Measurements from ENCODE around the gene HTRA3.

Gene HTRA3

DNA sequence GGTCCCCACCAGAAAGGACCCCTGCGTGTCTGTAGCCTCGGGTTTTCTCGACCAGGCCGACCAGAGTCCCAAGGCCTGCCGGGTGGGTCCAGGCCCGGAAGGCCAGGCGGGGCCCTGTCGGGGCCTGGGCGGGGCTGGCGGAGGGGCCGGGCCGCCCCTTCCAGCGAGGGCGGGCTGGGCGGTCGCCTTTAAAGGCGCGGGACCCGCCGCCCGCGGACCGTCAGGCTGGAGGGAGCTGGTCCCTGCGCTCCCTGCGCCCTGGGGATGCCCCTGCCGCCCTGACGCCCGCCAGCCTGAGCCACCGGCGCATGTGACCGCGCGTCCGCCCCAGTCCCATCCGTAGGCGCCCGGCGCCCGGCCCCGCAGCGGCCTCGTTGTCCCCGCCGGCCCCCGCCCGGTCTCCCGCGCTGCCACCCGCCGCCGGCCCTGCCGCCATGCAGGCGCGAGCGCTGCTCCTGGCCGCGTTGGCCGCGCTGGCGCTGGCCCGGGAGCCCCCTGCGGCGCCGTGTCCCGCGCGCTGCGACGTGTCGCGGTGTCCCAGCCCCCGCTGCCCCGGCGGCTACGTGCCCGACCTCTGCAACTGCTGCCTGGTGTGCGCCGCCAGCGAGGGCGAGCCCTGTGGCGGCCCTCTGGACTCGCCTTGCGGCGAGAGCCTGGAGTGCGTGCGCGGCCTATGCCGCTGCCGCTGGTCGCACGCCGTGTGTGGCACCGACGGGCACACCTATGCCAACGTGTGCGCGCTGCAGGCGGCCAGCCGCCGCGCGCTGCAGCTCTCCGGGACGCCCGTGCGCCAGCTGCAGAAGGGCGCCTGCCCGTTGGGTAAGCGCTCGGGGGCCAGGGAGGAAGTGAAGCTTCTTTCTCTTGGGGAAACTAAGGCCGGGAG is at the start of gene HTRA3:
Gene HTRA3, plus strand, starts transcription at position 220 of the 883 bp plus-strand sequence. Its CDS starts 215 bp downstream, at position 435.
- DNase-seq: peak; percentile 78

DNA sequence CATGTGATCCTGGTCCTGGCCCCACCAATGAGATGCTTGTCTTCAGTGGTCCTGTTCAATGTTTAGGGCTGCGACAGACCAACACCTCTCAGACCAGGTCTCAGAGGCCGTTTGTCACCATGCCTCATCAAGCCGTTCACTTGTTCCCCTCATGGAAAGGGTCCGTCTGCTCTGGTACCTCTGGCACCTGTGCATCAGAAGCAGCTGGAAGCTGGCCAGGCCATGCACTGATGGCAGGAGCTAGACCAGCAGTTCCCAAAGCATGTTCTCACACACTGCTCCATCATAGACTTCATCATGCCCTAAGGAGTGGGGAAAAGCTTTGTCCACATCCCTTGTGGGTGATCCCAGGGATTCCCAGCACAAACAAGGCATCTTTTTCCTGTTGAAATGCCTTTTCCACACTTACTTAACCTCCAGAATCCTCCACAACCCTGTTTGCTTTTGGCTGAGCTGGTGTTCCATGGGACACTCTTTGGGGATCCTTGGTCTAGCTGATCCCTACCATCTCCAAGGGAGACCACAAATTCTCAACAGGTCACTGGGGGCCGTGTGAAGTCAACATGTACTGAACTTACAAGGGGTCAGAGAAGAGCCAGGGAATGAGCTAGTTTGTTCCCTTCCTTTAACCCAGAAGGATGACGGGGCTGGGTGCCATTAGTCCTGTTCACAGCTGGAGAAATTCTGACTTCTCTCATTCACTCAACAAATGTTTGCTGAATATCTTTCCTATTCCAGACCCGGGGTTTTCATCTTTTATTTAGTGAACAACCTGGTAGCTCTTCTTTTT is 48.7 kb upstream of the HTRA3 start:
- DNase-seq: no peak

DNA sequence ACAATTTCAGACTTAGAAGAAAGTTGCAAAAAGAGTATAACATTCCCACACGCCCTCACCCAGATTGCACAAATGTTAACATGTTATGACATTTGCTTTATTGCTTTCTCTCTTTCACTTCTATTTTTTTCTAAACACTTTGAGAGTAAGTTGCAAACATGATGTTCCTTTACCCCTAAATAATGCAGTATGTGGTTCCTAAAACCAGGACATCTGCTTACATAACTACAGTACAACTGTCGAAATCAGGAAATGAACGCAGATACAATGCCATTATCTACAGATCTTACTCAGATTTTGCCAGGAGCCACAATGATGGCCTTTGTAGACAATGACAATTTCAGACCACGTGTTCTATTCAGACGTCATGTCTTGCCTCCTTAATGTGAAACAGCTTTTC is 48.1 kb upstream of the HTRA3 start:
- no peak for DNase-seq

DNA sequence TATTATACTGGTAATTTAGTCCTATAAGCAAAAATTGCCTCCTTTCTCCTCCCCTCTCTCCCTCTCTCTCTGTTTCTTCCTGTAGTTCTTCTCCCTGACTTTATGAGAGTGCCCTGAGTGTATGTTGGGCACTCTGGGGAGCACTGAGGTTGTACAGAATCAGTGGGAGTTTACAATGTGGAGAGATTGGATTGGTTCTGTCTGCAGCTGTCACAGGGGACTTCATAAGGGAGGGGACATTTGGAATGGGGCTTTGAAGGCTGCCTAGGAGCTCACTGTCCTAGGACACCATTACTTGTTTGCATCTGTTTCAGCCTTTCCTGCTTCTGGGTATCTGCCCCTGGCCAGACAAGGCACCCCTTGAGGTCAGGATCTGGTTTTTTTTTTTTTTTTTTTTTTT is 47.6 kb upstream of the HTRA3 start:
- no peak for DNase-seq

DNA sequence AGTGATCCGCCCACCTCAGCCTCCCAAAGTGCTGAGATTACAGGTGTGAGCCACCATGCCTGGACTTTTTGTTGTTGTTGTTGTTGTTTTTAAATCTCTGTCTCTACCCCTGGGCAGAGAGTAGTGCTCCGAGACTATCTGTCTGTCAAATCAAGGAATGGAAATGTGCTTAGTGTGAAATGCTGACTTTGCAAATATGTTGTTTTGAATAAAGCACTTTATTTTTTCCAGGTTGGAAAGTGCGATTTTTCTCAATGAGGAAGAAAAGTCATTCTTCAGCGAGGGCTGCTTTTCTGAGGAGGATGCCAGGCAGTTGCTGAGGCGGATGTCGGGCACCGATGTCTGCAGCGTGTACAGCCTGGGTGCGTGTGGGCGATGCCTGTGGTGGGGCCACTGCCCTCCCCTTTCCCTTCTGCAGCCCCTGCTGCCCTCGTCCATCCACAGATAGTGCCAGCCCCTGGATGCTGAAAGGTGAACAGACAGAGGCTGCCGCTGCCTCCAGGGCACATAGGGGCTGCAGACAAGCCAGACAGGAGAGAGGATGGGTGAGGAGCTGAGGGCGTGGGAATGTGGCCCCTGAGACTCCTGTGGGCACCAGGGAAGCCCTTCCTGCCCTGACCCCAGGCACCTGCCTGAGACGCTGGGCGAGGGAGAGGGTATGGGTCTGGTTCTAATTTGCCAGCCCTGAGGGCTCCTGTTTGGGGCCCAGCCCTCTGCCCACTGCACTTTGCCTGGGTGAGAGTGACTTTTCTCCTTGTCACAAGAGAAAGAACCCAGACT is 46.8 kb upstream of the HTRA3 start:
- DNase-seq: no peak

DNA sequence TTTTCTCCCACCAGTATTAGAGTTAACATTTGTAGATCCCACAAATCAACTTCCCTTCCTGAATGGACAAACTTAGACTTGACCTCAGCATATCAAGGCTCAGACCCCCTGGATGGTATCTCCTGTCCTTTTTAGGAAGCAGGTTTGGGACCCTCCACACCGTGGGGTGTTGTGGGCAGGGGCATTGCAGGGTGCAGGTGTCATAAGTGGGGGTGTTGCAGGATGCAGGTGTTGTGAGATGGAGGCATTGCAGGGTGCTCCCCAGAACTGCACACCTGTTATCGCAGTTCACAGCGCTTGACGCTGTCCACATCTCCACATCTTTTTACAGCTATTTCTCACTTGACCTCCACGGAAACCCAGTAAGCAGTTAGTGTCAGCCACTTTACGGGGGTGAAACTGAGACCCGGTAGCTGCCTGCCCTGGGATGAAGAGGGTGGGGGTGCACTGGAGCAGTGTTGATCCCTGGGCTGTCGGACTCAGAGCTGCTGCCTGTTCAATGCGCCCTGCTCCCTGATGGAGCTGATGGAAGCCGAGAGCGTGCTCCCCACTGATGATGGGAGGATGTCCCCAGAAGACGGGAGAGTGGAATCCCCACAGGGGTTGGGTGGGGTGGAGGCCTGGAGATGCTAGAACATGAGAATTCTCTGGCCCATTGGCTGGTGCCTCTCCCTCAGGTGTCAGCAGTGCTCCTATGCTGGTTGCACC is 45.1 kb upstream of the HTRA3 start:
- DNase-seq: no peak

DNA sequence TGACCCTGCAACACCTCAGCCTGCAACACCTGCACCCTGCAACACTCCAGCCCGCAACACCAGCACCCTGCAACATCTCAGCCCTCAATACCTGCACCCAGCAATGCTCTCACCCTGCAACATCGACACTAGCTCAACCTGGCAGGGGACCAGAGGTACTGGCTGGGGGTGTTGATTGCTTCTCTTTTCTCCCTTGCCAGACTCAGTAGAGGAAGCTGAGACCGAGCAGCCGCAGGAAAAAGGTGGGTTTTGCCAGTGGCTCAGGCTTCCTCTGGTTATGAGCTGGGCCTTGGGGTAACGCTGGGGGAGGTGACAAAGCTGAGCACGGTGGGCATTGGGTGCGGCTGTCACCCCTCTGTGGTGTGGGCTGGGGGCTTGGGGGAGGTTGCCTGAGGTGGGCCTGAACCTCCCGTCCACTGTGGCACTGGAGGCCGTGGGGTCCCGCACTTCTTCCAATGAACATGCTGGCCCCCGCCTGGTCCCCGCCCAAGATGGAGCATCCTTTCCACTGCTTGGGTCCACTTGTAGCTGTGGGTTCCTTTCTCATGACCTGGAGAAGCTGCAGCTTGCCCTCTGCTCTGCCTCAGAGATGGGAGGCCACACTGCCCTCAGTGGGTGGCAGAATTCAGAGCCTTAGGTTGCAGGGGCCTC is 44.5 kb upstream of the HTRA3 start:
- DNase-seq: peak; percentile 76

DNA sequence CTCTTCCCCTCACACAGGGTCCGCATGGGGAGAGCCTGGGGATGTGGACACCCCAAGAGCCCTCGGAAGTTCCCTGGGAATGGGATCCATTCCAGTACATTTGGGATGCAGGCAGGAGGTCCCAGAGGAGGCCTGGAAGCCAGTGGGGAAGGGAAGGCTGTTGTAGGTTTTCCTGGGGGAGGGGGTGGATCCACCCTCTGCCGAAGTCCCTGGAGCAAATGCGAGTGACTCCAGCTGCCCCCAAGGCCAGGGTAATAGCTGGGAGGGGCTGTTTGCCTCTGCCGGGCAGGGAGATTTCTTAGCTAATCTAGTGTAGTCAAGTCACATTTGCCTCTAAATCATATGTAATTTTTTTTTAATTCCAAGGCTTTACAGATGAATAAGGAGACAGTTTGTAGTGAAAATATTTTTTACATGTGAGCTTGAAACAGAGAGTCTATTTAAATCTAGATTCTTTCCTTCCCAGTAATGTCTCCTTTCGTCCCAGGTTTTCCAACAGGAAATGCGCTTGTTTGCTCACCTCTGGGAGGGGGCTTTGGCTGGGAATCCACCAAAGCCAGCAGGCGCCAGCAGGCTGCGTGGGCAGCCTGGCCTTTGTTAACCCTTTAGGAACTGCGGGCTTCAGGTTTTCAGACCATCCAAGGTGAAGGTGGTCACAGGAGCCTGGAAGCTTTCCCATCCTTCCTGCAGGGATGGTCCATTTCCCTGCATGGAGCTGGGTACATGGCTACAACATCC is 43.7 kb upstream of the HTRA3 start:
- DNase-seq: no peak

DNA sequence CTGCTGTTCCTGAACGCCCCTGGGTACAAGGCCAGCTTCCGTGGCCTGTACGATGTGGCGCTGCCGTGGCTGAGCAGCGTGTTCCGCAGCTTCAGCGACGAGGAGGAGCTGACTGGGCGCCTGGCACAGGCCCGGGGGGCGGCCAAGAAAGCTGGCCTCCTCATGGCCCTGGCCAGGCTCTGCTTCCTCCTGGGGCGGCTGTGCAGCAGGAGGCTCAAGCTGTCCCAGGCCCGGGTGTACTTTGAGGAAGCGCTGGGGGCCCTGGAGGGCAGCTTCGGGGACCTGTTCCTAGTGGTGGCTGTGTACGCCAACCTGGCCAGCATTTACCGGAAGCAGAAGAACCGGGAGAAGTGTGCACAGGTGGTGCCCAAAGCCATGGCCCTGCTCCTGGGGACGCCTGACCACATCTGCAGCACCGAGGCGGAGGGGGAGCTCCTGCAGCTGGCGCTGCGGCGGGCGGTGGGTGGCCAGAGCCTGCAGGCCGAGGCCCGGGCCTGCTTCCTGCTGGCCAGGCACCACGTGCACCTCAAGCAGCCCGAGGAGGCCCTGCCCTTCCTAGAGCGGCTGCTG is 42.3 kb upstream of the HTRA3 start:
- DNase-seq: no peak

DNA sequence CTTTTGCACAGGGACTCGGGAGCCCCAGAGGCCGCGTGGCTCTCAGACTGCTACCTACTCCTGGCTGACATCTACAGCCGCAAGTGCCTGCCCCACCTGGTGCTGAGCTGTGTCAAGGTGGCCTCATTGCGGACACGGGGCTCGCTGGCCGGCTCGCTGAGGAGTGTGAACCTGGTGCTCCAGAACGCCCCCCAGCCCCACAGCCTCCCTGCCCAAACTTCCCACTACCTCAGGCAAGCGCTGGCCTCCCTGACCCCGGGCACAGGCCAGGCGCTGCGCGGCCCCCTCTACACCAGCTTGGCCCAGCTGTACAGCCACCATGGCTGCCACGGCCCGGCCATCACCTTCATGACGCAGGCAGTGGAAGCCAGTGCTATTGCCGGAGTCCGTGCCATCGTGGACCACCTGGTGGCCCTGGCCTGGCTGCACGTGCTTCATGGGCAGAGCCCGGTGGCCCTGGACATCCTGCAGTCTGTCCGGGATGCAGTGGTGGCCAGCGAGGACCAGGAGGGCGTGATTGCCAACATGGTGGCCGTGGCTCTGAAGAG is 41.7 kb upstream of the HTRA3 start:
- DNase-seq: no peak

DNA sequence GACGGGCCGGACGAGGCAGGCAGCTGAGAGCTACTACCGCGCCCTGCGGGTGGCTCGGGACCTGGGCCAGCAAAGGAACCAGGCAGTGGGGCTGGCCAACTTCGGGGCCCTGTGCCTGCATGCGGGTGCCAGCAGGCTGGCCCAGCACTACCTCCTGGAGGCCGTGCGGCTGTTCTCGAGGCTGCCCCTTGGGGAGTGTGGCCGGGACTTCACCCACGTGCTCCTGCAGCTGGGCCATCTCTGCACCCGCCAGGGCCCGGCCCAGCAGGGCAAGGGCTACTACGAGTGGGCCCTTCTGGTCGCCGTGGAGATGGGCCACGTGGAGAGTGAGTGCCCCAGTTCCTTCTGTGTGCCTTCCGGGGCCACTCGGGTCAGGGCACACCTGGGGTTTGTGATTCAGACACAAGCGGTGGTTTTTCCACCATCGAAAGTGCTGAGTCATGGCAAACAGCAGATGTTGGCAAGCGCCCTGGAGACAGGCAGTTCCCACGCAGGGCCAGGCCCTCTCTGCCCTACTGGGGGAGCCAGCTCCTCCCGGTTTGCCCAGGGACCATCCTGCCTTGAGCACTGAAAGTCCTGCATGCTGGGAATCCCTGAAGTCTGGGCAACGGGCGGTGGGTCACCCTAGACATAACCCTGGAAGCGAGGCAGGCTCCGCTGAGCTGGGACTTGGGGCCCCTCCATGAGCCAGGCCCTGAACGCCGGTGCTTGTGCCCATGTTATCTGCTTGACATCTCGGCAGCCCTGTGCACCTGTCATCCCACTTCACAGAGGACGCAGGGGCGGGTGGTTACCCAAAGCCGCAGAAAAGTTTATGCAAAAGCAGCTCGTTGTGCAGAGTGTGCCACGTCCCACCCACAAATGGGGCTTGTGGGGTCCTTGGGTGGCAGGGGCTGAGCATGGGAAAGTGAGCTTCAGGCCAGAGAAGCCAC is 41.0 kb upstream of the HTRA3 start:
- DNase-seq: peak; percentile 32

DNA sequence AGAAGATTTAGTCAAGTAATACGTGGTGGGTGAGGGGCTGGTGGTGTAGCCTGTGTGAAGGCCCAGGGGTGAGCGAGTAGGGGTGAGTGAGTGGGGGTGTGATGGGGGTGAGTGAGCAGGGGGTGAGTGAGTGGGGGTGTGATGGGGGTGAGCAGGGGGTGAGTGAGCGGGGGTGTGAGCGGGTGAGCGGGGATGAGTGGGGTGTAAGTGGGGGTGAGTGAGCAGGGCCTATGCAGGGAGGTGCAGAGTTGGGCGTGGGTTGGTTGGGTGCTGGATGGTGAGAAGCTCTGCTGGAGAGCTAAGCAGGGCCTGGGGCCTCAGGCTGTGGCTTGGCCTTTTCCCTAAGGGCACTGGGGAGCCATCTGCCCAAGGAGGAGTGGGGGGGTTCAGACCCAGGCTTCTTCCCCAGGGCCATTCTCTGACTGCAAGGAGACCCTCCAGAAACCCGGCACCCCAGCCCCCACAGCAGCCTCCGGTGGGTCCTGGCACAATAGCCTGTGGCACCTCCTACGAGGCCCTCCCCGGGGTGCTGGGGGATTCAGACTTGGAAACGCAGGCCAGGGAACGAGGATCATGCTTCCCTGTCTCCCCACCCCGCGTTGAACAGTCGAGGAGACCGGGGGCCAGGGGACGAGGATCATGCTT is 40.1 kb upstream of the HTRA3 start:
- DNase-seq: no peak

DNA sequence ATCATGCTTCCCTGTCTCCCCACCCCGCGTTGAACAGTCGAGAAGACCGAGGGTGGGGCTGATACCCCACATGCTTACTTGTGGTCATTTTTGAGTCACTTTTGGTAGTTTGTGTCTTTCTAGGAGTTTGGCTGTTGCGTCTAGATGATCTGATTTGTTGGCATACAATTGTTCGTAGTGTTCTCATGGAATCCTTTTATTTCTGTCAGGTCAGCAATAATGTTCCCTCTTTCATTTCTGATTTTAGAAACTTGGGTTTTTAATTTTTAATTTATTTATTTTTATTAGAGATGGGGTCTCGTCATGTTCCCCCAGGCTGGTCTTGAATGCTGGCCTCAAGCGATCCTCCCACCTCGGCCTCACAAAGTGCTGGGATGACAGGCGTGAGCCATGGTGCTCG is 39.5 kb upstream of the HTRA3 start:
- DNase-seq: no peak

DNA sequence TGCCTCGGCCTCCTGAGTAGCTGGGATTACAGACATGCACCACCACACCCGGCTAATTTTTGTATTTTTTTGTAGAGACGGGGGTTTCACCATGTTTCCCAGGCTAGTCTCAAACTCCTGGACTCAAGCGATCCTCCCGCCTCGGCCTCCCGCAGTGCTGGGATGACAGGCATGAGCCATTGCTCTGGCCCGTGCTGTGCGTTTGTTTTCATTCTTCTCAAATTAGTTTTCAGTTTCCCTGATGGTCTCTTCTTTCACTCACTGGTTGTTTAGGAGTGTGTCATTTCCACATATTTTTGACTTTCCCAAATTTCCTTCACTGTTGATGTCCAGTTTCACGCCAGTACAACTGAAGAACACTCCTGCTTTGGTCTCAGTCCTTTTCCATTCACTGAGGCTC is 38.7 kb upstream of the HTRA3 start:
- no peak for DNase-seq

DNA sequence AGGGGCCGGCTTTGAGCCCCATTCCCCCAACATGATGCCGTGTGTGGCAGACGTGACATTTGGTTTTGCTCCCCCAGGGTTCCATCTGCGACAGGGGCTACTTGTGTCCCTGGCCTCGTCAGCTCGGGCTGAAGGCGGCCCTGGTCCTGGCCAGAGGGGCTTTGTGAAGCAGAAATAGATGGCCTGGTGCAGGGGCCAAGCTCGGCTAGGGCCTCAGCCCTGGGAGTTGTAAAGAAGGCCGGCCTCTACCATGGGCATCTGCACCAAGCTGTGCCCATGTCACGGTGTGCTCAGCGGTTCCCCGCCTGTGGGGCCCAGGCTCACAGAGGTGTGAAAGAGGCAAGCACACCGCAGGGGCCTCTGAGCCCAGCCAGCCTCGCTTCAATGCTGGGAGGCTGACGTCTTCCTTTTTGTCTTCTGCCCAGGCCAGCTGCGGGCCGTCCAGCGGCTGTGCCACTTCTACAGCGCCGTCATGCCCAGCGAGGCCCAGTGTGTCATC is 38.0 kb upstream of the HTRA3 start:
- DNase-seq: no peak

DNA sequence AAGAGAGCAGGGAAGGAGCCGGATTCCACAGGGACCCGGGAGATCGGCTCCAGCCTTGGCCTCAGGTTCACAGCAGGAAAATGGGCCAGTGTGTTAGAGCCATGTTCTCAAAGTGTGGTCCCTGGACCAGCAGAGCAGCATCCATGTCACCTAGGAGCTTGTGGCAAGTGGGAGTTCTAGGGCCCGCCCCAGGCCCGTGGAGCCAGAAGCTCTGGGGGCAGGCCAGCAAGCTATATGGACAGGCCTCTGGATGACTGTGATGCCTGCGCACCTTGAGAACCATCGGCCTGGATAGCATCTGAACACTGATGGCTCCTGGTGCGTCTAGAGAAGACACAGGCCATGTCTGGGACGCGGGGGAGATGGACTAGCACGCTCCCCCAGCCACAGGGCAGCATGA is 36.8 kb upstream of the HTRA3 start:
- DNase-seq: no peak

DNA sequence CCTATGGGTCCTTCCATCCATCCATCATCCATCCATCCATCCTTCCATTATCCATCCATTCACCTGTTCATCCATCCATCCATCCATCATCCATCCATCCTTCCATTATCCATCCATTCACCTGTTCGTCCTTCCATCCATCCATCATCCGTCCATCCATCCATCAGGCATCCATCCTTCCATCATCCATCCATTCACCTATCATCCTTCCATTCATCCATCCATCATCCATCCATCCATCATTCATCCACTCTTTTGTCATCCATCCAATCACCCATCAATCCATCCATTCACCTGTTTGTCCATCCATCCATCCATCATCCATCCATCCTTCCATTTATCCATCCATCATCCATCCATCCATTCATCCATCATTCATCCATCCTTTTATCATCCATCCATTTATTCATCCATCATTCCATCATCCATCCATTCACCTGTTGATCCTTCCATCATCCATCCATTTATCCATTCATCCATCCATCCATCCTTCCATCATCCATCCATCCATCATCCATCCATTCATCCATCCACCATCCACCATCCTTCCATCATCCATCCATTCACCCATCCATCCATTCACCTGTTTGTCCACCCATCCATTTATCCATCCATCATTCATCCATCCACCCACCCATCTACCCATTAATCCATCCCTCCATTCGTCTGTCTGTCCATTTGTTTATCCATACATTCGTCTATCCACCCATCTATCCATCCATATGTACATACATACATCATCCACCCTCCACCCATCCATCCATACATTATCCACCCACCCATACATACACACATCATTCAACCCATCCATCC is 35.7 kb upstream of the HTRA3 start:
- DNase-seq: no peak

DNA sequence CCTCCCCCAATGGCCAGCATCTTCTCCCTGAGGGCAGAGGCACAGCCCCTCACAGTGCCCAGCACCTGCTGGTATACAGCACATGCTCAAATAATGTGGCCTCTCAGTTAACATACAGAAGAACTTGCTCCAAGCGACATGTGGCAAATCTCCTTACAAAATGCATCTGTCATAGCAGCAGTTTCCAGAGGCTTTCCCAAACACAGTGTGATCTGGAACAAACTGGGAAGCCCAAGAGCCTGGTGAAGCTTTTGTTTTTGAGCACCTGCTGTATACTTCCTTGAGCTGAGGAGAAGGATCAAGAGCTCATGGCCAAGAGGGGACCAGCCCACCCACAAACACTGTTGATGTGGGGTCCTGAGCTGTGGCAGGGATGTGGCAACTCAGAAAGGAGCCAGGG is 34.8 kb upstream of the HTRA3 start:
- no peak for DNase-seq
